ENCODE results near the gene DNAJC16.

DNA sequence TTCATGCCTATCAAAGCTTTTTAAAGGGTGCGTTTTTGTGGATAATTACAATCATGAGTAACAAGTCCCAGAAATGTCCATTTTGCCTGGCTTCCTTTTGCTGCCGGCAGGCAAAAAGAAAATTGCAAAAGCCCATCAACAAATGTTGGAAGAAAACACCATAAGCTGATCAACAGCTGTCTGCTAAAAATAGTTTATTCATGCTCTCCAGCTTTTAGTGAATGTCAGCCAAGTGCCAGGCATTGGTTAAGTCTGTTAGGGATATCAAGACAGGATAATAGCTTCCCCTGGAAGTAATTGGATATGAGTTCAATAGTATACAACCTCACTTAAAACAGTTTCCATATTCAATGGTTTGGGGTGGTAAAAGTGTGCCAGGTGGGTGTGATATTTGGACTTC, 71.8 kb downstream of the DNAJC16 start:
- TF ChIP-seq, protein P1, sequence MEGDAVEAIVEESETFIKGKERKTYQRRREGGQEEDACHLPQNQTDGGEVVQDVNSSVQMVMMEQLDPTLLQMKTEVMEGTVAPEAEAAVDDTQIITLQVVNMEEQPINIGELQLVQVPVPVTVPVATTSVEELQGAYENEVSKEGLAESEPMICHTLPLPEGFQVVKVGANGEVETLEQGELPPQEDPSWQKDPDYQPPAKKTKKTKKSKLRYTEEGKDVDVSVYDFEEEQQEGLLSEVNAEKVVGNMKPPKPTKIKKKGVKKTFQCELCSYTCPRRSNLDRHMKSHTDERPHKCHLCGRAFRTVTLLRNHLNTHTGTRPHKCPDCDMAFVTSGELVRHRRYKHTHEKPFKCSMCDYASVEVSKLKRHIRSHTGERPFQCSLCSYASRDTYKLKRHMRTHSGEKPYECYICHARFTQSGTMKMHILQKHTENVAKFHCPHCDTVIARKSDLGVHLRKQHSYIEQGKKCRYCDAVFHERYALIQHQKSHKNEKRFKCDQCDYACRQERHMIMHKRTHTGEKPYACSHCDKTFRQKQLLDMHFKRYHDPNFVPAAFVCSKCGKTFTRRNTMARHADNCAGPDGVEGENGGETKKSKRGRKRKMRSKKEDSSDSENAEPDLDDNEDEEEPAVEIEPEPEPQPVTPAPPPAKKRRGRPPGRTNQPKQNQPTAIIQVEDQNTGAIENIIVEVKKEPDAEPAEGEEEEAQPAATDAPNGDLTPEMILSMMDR (IDR thresholded peaks at IDR 0.05; ENCODE audit: insufficient read depth, low read length, poor library complexity, severe bottlenecking), result no peak
- no peak for TF ChIP-seq EZH2phosphoT487 (conservative IDR thresholded peaks at IDR 0.05; ENCODE audit: low read length)

Measured in SU-DHL-6 (cell line).